GM03348 (cell line): ENCODE data around the gene INTS14.

Experiments used
- DNase-seq: peaks from one replicate; pipeline ENCODE4 v3.0.0; 2012; ENCODE audit warnings: low spot score

Gene INTS14

DNA sequence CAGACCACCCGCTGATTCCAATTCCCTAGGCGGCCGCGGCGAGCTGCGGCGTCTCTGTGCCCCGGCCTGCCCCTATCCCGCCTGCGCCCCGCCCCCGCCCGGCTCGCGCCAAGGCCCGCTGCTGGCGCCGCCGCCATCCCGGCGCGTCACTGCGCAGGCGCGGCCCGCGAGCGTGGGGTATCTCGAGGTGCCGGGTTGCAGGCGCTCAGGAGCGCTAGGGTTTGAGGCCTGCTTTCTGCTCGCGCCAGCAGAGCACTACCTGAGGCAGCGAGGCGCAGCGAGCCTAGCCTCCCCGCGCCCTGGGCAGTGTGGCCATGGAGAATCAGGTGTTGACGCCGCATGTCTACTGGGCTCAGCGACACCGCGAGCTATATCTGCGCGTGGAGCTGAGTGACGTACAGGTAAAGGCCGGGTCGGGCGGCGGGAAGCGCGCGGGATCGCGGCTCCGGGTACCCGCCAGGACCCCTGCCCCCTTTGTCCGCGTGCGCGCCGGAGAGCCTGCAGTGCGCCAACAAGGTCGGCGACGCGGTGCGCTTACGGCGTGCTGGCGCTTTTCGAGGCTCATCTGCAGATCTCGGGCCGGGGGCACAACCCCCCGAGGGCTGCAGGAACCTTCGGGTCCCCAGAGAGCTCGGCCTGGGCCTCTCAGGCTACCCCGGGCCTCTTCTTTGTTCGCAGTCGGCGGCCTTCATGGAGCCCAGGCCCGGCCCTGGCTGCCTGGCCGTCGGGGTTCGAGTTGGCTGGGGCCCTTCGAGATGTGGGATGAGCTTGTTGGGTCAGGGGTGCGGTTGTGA, 80.4 kb downstream of the INTS14 start, which contains the start of gene HACD3:
Gene HACD3, plus strand, starts transcription at position 146 of the 794 bp plus-strand sequence. Its CDS starts 169 bp downstream, at position 315.
- DNase-seq: peak; percentile 99

DNA sequence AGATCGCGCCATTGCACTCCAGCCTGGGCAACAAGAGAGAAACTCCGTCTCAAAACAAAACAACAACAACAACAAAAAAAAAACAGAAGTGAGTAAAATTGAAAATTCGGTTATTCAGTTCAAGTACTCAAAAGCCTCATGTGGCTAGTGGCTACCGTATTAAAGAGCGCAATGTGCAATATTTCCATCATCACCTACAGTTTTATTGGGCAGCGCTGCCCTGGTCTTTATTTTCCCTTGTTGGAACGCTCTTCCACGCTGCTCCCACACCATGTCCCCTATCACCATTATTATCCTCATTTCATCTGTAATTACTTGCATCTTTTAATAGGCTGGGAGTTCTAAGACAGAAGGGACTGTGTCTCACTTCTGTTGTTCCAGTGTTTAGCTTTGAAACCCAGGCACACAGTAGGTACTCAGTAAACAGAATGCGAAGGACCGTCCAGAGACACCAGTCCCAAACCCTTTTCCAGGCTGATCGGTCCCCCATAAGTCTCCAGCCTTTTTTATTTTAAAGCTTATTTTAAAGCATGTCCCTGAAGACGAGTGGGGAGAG, 81.1 kb downstream of the INTS14 start:
- DNase-seq: no peak
